ENCODE results near the gene LMTK3.

Gene LMTK3

DNA sequence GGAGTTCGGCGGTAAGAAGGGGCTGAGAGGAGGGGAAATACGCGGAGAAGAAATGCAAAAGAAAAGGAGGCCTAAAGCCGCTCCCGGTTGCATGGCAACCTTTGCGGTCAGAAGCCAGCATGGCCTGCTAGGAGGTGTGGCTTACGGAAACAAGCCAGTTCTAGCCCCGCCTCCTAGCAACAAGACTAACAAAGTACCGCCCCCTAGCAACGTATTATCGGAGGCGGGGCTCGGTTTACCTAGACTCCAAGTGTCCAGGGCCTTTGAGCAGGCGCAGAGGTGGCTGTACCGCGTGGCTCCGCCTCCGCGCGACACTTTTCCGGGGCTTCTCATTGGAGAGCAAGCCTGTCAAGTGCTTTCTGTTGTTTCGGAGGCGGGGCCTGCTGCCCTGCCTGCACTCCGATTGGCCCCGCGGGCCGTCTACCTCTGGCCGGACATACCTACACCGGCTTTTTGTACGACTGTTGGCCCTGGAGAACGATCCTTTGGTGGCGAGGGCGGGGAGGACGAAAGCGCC lies 42.8 kb downstream of the LMTK3 start:
- peak; percentile 100 for FAIRE-seq

DNA sequence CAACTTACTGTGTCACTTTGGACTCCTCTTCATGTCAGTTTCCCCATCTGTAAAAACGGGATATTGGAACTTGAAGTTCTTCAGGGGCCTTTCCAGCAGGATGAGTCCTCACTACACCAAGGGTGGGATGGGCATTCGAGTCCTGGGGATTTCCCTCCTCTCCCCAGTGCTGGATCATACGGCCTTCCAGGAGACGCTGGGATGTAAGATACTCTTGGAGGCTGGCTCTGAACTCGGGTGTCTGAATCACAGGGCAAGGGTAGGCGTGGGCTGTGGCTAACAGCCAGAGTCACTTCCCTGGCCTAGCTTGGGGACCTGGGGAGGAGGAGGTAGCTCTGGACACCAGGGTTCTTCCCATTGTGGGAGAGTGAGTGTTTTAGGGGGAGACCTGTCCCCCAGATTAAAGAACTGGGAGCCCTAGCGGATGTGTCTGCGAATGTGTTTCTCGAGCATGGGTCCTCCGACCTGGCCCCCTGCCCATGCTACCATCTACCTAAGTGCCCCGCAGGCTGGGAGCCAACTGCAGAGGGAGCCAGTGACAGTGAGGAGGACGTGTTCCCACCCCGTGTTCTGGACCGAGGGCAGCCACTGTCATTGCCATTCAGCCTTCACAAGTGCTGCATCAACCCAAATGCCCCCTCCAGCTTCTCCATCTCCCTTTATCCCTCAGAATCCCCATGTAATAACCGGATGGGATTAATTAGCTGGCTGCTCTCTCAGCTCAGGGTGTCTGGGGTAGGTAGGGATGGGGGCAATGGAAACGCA lies 44.9 kb downstream of the LMTK3 start:
- no peak for FAIRE-seq

DNA sequence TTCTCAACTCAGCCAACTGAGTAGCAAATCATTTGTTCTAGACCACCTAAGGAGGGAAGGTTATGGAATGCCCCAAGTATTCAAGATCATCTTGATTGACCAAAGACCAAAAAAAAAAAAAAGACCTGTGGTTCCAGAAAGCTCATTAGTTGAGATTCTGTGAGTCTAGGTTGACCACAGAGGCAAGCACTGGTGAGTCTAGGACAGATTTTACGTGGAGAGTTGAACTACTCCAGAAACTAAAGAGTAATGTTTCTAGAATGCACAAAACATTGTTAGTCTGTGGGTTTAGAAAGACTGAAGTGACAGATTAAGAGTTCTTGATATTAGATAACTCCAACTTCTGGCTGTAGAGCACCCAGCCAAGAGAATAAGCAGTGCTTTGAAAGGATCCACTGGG lies 46.4 kb downstream of the LMTK3 start:
- no peak for FAIRE-seq

DNA sequence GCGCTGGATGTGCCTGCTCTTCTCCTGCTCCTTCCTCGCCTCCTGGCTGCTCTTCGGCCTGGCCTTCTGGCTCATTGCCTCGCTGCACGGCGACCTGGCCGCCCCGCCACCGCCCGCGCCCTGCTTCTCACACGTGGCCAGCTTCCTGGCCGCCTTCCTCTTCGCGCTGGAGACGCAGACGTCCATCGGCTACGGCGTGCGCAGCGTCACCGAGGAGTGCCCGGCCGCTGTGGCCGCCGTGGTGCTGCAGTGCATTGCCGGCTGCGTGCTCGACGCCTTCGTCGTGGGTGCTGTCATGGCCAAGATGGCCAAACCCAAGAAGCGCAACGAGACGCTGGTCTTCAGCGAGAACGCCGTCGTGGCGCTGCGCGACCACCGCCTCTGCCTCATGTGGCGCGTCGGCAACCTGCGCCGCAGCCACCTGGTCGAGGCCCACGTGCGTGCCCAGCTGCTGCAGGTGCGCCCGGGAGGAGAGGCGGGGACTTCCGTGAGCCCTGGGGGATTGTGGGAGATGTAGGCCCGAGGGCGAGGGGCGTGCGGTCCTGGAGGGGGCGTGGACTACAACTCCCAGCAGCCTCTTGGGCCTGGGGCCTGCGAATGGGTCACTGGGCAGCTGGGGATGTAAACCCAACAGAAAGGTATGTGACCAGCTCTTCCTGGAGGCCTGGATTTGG lies 49.5 kb downstream of the LMTK3 start:
- FAIRE-seq, result no peak

DNA sequence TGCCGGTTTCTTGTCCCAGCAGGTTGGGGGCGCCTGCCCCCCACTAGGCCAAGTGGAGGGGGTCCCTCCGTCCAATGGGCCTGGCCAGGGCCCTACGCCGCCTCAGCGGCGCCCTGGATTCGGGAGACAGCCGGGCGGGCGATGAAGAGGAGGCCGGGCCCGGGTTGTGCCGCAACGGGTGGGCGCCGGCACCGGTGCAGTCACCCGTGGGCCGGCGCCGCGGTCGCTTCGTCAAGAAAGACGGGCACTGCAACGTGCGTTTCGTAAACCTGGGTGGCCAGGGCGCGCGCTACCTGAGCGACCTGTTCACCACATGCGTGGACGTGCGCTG lies 50.0 kb downstream of the LMTK3 start:
- no peak for FAIRE-seq

DNA sequence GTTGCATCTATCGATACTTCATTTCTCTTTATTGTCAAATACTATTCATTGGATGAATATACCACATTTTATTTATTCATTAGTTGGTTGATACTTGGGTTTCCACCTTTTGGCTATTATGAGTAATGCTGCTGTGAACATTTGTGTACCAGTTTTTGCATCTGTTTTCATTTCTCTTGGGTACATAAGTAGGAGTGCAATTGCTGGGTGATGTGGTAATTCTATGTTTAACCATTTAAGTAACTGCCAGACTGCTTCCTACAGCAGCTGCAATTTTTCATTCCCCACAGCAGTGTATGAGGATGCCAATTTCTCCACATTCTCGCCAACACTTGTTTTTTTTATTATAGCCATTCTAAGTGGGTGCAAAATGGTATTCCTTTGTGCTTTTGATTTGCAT lies 53.6 kb downstream of the LMTK3 start:
- FAIRE-seq, result no peak

DNA sequence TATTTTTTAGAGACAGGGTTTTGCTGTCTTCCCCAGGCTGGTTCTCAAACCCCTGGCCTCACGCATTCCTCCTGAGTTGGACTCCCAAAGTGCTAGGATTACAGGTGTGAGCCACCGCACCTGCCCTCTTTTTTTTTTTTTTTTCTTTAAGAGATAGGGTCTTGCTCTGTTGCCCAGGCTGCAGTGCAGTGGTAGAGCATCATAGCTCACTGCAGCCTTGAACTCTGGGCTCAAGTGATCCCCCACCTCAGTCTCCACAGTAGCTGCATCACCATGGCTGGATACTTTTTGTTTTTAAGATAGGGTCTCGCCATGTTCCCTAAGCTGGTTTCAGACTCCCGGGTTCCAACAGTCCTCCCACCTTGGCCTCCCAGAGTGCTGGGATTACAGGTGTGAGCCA lies 54.8 kb downstream of the LMTK3 start:
- no peak for FAIRE-seq

DNA sequence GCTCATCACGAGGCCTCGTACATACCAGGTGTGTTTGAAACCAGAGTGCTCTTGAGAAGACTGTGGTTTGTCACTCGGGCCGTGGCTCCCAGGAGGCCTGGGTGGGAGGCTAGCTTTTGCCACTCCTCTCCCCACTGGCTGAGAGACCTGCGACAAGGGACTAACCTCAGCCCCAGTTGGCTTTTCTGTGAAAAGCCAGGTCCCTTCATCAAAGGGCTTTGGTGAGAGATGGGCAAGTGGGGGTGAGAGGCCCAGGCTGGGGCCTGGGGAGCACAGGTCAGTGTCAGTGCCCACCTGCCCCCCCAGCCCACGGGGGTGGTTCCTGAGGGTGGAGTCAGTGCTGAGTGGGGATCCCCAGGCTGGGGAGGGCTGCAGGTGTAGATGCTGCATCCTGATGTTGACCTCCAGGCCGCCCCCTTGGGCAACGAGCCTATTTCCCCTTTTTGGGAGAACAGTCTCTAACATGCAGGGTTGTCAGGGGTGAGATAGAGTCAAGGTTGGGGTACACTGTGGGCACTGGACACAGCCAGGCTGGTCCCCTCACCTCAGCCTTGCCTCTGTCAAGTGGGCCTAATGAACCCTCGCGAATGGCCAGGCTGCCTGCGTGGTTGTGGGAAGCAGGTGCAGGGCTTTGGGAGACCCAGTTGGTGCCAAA lies 55.6 kb downstream of the LMTK3 start:
- no peak for FAIRE-seq

DNA sequence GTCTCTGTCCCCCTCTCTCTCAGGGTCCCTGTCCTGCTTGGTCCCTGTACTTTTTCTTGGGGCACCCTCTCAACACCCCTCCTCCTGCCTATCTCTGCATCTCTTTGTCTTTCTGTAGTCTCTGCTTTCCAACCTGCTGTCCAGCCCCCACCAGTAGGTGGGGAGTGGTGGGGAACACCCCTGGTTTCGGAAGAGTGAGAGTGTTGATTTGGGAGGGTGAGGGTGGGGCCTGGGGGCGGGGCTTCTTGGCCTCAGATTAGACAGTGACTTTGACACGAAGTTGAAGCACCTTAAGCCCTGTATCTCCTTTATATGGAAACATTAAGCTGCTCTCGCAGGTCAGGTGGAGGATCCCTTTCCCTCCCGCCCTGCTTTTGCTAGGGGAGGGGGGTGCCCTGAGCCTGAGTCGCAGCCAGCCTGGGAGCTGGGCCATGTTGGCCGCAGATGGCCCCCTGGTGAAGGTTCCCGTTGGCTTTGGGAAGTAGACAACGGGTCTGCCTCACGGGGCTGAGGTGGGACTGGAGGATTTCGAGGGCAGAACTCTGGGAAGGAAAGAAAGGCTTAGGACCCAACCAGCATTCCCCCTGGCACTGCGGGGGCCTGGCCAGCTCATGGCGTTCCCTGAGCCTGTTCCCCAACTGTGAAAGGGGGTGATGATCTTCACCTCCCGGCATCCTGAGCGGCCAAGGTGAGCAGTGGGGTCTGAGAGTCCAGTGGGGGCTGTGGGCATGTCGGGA lies 56.3 kb downstream of the LMTK3 start, which contains the start of gene KCNJ14:
KCNJ14 (plus strand) TSS at position 404 of the 737 bp plus-strand sequence. CDS start 6,151 bp downstream, outside the sequence.
- FAIRE-seq, result no peak

DNA sequence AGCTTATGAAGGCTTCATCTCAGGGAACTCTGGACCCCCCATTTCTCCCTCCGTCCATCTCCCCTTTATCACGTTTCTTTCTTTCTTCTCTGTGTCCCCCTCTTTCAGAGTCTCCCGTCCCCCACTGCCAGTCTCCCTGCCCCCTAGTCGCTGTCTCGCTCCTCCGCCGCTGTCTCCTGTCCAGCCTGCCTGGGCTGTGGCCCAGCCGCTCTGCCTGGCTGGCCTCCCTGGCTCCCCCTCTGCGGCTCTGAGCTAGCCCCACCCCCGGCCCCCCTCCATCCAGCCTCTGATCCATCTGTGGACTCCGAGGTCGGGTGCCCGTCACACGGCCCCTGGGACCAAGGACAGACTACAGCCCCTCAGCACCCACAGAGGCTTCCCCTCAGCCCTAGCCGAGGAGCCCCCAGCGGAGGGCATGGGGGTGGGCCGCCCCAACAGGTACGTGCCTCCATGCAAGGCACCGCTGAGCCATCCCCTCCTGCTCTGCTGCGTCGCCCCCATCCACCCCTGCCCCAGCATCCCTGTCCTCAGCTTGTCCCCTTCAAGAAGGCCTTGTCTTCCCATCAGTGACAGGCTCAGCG lies 57.4 kb downstream of the LMTK3 start:
- no peak for FAIRE-seq

DNA sequence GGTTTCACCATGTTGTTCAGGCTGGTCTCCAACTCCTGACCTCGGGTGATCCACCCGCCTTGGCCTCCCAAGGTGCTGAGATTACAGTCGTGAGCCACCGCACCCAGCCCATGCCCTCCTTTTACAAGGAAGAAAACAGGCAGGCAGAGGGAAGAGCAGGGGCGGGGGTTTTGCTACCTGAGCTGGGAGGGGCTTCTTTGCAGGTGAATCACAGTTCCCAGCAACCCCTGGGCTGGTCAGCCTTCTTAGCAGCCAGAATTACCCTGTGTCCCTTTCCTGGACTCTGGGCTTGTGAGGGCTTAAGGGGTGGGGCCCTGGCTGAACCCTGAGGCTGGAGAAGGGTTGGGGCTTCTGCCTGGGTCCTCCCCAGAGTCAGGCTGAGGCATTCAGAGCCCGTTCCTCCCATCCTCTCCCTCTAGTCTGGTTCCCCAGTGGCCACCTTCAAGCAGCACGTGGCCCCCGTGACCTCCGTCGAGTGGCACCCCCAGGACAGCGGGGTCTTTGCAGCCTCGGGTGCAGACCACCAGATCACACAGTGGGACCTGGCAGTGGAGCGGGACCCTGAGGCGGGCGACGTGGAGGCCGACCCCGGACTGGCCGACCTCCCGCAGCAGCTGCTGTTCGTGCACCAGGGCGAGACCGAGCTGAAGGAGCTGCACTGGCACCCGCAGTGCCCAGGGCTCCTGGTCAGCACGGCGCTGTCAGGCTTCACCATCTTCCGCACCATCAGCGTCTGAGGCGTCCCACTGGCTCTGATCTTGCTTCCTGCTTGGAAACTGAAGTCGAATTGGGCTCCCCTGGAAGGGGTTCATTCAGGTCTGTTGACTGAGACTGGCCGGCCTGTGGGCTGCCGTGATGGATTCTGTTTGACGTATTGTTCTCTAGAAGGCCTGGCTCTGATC lies 59.1 kb downstream of the LMTK3 start:
- FAIRE-seq, result no peak

DNA sequence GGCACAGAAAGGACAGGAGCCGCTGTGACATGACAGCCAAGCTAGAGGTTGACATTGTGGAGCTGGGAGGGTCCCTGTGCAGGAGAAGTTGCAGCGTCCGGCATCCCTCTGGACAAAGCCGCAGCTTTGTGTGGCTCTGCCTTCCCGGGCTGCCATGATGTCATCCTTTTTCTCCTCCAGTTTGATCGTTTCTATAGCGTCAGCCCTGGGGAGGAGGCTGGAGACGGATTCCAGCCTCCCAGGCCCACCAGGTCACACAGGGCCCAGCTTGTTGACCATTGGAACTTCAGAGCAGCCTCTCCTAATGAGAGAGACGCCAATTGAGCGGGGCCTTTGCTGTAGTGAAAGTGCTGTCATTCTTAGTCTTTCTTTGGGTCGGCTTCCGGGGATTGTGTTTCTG lies 60.0 kb downstream of the LMTK3 start:
- FAIRE-seq, result no peak

DNA sequence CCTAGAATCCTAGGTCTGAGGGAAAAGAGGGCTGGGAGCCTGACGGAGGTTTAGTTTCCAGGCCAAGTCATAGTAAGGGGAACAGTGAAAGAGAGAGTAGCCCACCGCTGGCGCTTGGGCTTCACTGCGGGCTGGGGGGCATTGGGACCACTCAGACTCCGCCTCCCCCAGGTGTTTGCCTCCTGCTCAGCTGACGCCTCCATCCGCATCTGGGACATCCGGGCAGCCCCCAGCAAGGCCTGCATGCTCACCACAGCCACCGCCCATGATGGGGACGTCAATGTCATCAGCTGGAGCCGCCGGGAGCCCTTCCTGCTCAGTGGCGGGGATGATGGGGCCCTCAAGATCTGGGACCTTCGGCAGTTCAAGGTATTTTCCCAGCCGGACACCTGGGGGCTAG lies 60.8 kb downstream of the LMTK3 start:
- FAIRE-seq, result no peak

DNA sequence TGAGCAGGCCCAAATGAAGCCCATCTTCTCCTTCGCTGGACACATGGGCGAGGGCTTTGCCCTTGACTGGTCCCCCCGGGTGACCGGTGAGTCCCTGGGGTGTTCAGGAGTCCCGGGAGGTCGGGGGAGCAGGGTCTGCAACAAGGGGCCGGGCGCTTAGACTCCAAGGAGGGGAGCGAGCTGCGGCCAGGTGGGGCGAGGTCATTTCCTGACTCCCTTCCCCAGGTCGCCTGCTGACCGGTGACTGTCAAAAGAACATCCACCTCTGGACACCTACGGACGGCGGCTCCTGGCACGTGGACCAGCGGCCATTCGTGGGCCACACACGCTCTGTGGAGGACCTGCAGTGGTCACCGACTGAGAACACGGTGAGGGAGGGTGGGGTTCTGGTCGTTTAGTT lies 61.2 kb downstream of the LMTK3 start:
- no peak for FAIRE-seq

DNA sequence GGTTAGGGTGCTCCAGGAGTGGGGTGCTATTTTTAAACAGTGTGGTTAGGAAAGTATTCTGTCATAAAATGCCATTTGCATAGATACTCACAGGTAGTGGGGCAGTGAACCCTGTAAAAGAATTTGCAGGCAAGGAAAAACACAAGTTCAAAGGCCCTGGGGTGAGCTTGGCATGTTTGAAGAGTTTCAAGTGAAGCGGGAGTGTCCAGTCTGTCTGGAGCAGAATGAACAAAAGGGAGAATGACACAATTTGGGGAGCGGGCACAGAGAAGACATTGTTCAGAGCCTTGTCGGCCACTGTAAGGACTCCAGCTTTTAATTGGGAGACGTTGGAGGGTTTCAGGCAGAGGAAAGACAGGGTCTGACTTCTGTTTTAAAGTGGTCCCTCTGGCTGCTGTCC lies 63.1 kb downstream of the LMTK3 start:
- FAIRE-seq, result no peak

DNA sequence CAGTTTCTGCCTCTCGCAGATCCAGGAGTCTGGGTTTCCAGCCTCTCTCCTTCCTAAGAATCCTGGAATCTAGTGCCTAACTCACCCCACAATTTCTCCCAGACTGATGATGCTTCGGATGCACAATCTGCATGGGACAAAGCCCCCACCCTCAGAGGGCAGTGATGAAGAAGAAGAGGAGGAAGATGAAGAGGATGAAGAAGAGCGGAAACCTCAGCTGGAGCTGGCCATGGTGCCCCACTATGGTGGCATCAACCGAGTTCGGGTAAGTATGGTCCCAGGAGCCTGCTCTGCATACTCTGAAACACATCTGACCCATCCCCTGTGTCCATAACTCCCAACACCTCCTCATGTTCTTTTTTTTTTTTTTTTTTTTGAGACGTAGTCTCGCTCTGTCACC lies 65.1 kb downstream of the LMTK3 start:
- FAIRE-seq, result no peak

DNA sequence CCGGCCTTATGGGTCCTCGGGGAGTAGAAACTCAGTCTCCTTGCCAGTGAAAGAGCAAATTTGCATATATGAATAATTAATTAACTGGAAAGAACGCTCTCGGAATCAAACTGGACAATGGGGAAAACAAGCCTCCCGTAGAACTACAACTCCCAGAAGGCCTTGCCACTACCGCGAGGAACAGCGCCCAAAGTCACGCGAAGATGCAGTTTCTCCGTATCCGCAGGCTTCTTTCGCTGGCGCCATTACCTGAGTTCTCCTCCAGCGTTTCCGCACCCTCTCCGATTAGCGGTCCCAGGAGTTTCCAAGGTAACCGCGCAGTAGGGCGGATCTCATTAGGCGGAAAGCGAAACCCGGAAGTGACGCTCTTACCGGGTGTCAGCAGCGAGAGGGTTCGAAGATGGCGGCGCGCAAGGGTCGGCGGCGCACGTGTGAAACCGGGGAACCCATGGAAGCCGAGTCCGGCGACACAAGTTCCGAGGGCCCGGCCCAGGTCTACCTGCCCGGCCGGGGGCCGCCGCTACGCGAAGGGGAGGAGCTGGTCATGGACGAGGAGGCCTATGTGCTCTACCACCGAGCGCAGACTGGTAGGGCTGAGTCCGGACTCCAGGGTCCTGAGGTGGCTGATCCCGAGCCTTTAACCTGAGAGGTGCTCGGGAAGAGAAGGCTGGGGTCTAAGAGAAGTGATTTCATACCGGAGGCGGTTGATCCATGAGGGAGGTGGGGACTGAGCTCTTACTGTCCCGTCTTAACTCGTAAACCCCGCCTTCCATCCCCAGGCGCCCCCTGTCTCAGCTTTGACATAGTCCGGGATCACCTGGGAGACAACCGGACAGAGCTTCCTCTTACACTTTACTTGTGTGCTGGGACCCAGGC lies 65.8 kb downstream of the LMTK3 start, which contains the start of gene GRWD1:
GRWD1 (plus strand) TSS at position 378 of the 876 bp plus-strand sequence; CDS start at position 401, 23 bp downstream.
- peak; percentile 98 for FAIRE-seq

DNA sequence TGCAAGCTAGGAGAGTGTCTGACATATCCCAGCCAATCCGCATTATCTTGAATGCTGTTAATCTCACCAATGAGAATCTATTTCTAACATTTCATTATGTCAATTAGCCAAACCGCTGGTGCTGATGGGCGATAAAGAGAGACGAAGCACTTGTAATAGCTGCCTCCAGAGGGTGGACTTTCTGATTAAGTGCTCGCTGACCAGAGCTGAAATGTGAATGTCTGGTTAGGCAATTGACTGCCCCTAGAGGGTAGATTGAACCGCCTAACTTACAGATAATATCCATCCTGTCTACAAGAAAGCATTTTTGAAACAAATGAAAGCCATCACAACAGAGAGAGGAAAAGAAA lies 66.4 kb downstream of the LMTK3 start:
- FAIRE-seq, result no peak

DNA sequence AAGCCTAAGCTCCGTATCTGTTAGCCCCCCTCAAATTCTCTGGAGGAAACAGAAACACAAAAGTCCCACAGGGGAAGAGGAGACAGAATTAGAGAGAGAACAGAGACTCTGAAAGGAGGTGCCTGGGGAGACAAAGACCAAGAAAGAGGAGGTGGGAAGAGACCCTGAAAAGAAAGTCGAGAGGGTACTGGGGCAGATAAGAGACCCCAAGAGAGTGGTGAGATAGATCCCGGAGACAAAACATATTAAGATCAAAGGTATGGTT lies 66.8 kb downstream of the LMTK3 start:
- FAIRE-seq, result no peak

DNA sequence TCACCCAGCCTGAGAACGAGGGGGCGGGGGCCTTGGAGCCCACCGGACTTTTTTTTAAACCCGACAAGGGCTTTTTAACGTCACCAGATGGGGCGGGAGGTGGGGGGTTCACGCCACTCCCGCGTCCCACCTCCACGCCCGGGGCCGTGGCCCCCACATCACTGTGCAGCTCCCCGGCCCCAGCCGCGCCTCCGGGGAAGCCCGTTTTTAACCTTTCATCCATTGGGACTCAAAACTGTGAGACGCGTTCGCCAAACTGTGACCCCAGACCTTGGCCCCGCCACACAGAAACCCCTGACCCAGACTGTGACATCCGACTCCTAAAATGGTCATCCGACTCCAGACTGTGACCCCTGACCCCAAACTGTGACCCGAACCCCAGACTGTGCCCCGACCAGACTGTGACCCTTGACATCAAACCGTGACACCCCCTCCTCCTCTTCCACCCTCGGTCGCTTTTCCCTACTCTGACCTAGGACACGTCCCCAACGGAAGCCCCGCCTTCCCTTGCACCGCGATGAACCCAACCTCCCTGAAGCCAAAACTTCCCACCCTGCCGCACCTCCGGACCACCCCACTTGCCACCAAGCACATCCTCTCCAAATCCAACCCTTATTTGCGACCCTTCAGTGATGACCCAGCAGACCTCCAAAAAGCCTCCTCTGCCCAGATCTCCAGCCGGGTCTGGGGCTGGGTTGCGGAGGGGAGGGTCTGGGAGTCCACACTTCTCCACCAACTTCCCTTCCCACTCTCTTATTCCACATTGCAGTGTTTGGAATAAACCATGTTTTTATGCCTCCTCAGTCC lies 67.3 kb downstream of the LMTK3 start:
- FAIRE-seq, result no peak

All from A204.1 (cell line).